ENCODE results near the gene OR10J1. TPM values are rescaled to one million over a fixed set of nuclear protein-coding genes. Genes with fewer than 3 reads are reported as not detected.

OR10J1 gene
- total RNA-seq, 1 donor from 2014 or later = not detected

Other genes starting within 250 kb of the OR10J1 start
- gene ACKR1, start 234.8 kb upstream of the OR10J1 start, total RNA-seq = 8.5 TPM
- gene FCER1A, start 137.4 kb upstream of the OR10J1 start, total RNA-seq = 6.0 TPM
- not detected for gene OR10J4, start 7.5 kb upstream of the OR10J1 start, total RNA-seq
- not detected for gene OR10J5, start 96.3 kb downstream of the OR10J1 start, total RNA-seq
- not detected for gene APCS, start 148.1 kb downstream of the OR10J1 start, total RNA-seq

Measured in skin of body (tissue), 1 donor.